HG02623 (cell line): ENCODE results near the gene PATJ.

Source experiments
- ATAC-seq: cut with Tn5 transposase; IDR thresholded peaks from one replicate; pipeline ENCODE4 v1.9.1; 2021; ENCODE audit warnings: moderate library complexity; ENCODE audit not compliant: unreplicated experiment

PATJ gene

DNA sequence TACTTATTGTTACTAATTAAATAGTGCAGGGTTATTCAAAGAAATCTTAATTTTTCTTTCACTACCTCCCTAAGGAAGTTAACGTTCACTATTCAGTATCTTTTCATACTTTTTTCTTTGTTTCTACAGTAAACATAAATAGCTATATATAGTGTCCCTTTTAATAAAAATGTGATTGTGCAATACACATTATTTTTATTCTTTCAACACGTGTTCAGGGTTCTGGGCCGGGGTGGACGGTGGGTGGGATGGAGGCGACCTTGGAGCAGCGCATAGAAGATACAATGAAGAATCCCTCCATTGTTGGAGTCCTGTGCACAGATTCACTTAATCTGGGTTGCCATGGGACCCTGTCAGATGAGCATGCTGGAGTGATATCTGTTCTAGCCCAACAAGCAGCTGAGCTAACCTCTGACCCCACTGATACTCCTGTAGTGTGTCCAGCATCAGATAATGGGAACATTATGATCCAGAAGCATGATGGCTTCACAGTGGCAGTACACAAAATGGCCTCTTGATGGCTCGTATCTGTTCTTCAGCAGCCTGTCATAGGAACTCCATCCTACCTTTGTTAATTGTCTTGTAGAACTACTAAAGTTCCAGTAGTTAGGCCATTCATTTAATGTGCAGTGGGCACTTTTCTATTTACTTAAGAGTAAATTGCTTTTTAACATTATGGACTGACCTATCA lies 296.5 kb downstream of the PATJ start:
- ATAC-seq = no peak

DNA sequence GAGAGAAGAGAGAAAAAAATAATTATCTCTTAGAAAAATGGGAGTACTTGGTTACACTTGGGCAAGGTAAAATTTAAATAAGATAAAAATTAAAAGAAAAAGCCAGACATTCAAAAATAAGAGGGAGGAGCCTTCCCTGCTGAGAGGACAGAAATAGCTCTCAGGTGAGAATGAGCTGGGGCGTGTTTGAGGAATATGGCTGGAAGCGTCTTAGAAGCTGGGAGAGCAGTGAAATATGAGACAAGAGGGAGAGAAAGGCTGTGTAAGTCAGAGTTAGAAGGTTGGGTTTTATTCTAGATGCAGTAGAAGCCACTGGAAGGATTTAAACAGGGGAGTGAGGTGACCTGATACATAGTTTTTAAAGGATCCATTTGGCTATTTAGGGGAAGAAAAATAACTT lies 298.2 kb downstream of the PATJ start:
- ATAC-seq = no peak

DNA sequence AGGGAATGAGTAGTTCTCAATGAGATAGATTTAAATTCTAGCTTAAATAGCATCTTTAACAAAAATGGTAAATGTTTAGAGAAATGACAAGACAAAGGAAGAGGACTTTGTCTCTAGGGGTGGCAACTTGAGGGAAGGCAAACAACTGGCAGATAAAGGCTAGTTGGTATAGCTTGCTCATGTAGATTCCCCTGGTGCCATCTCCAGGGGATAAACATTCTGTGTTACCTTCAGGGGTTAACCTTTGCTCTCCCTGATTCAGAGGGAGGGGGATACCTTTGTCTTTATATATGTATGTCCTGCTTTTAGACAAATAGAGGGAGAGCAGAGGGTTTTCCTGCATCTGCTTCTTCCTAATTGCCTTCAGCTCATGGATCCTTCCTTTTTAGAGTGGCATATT lies 298.7 kb downstream of the PATJ start:
- ATAC-seq = no peak

DNA sequence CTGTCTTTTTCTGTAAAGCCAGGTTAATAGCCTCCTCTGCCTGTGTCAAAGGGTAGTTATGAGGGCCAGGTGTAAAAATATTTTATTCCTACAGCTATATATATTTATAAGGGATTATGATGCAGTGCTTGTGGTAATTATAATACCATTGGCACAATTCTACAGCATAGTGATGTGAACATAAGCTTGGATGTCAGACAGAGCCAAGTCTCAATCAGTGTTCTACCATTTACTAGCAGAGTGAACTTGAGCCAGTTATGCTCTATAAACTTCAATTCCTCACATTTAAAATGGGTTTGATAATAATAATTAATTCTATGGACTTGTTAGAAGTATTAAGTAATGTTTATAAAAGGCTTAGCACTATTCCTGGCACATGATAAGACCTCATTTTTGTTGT lies 300.9 kb downstream of the PATJ start:
- ATAC-seq = no peak

DNA sequence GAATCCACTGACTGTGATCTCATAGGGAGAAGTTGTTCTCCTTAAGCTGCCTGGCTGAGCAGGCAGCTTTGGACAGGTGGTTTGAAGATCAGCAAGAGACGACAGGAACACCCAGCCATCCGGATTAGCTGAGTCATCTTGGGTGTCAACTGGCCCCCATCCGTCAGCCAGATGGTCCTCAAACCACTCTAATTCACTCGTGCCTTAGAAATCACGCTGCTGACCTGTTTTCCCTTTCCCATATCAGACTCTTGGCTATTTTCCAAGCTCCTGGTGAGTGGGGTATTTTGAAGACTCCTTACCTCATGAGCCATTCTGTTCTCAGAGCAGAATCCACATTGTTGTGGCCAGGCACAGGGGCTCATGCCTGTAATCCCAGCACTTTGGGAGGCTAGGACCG lies 303.3 kb downstream of the PATJ start:
- no peak for ATAC-seq

DNA sequence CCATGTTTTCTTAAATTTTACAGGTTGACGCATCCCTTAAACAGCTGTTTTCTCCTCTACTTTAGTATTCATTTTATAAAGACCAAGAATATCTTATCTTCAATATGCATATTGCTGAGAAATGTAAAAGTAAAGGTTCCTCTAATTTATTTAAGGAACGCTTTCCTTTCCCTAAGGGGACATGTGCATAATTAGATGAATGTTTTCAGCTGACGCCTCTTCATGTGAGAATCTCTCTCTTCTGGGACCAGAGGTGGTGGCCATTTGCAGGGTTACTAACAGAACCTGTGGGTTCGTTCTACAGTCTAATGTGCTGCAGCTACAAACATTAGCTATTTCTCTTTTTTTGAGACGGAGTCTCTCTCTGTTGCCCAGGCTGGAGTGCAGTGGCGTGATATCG lies 304.6 kb downstream of the PATJ start:
- no peak for ATAC-seq

DNA sequence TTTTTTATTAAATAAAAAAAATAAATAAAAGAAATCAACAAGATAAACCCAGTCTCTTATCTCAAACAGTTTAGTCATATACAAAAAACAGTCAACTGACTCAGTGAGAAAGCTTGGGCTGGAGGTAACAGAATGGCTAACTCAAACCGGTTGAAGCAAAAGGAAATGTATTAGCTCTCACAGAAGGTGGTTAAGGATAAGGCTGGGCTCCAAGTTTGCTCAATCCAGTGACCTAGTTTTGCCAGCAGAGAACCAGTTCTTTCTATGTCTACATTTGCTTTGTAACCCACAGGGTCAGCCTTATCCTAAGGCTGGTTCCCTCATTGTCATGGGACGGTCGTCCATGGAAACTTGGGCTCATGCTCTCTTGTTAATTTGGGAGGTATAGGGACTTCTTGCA lies 307.9 kb downstream of the PATJ start:
- ATAC-seq = no peak

DNA sequence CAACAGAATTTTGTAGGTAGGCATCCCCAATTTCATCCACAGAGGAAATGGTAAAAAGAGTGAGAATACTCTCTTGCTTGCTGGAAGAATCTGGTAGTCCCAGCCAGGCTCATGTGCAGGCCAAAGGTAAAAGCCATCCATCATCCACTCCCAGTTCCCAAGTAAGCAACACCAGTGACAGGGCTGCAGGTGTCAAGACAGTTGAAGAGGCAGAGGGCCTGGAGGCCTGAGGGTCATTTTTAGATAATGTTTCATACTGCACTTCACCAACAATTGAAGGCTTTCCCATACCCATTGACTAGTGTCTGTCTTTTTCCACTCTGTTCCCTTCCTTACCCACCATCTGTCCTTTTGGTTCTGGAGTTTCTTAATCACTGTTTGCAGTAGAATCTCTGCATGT lies 310.7 kb downstream of the PATJ start:
- ATAC-seq = no peak

DNA sequence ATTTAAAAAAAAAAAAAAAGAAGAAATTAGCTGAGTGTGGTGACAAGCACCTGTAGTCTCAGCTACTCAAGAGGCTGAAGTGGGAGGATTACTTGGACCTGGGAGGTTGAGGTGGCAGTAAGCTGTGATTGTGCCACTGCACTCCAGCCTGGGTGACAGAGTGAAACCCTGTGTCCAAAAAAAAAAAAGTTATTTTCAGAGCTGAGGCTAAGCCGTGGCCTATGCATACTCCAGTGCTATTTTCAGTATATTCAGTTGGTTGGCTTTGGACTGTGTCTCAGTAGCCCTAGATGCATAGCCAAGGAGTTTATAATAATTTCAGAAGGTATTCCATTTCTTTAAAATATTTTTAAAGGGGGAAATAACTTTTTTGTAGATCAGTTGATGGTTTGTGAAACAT lies 311.9 kb downstream of the PATJ start:
- ATAC-seq = no peak

DNA sequence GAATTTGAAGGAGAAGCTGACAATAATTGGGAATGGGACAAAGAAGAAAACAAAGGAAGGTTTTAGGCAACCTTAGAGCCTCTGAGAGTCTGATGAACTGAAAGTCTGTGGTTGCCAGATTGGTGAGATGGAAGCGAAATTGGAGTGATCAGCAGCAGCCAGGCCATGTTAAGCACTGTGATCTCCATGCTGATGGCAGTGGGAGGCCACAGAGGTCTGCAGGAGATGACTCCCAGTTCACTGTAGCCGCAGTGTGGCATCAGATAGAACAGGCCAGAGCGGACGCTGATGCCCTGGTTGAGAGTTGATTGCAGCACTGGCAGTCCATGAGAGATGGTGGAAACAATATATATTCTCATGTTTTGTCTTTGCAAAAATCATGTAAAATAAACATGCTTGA lies 314.9 kb downstream of the PATJ start:
- no peak for ATAC-seq

DNA sequence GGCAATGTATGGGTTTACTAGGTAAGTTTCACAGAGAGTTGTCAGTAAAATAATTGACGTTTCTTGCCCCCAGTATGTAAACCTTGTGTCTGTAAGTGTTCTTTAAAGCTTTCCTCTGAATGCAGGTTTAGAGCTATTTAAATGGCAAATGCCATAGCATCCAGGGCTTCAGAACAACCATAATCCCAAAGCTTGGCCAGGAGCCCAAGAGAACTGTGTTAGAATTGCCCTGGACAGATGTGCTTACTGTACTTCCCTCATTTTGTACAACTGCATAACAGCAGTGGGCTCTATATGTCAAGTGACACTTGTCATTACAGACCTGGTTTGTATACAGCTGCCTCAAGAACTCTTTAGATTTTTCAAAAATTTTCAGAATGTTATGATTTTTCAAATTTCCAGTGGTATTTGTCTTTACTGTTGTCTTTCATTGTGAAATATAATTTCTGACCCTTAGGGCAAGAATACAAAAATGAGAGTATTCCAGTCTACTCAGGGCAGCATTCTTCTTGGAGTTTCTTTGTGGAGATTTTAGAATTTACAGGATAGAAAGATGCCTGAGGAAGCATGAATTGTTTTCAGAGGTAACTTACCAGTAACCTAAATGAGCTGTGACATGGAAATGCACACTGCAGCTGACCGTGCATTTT lies 315.5 kb downstream of the PATJ start:
- no peak for ATAC-seq

DNA sequence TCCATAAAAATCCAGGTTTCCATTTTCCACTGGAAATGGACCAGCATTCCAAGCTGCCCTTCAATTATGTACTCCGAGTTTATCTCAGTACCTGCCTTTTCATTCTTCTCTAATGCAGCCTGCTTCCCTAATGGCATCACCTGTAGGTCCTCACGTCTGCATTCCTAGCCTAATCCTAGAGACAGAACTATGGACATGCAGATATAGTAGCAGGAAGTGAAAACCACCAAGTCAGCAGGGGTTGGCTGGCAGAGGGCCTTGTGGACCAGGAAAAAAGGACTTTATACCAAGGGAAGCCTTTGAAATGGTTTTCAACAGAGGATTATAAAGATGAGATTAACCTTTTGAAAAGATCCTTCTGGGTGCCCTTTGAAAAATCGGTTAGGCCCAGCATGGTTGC lies 316.7 kb downstream of the PATJ start:
- ATAC-seq = no peak

DNA sequence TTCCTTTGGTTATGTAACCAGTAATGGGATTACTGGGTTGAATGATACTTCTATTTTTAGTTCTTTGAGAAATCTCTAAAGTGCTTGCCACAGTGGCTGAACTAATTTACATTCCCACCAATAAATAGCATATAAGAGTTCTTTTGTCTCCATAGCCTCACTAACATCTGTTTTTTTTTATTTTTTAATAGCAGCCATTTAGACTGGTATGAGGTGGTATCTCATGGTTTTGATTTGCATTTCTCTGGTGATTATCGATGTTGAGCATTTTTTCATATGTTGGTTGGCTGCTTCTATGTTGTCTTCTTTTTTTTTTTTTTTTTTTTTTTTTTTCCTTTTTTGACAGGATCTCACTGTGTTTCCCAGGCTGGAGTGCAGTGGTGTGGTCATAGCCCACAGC lies 319.8 kb downstream of the PATJ start:
- no peak for ATAC-seq

DNA sequence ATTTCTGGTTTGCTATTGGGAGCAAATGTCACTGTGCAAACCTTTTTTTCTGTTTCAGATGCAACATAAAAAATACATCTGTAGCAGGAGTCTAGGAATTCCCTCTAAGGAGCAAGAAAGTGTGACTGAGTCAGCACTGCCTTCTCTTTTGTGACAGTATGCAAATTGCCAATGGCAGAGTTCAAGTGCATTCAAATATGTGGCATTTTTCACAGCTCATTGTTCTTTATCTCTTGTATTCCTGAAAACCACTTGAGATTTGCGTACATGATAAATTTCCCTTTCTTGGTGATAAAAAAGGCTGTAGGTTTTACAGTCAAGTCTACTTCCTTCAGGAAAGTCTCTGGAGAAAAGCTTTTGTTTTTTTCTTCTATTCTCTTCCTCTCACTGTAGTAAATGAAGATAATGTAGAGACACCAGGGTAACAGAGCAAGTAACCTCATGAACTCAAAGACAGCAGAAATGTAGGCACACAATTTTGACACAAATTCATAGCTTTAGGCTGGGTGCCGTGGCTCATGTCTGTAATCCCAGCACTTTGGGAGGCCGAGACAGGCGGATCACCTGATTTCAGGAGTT lies 322.6 kb downstream of the PATJ start:
- no peak for ATAC-seq

DNA sequence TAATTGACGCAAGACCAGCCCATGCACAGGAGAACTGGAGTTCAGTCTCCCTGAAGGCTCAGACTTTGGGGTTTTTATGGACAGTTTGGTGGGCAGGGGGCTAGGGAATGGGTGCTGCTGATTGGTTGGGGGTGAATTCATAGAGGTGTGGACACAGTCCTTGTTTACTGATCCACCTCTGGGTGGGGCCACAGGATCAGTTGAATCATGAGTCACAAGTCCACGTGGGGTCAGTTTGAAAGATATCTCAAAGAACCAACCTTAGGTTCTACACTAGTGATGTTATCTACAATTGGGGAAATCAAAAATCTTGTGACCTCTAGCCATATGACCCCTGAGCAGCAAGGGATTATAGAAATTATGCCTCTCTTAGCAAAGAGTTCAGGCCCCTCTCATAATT lies 324.4 kb downstream of the PATJ start:
- no peak for ATAC-seq

DNA sequence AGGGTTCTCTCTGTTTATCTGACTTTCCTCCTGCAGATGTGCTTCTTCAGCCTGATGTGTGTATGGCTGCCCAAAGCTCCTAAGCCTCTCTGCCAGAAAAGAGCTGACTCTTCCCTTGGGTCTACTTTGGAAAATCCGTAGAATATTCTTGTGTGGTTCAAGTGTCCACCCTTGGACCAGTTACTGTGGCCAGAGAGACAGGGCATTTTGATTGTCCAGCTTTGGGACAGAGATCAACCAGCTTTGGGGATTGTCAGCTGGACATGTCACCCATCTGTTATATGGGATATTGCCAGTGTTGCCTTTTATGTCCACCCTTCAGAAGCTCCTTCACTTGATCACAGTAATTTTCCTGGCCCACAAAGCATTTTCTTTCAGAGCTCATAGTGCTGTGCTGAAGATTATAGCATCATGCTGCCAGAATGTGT lies 326.1 kb downstream of the PATJ start:
- no peak for ATAC-seq

DNA sequence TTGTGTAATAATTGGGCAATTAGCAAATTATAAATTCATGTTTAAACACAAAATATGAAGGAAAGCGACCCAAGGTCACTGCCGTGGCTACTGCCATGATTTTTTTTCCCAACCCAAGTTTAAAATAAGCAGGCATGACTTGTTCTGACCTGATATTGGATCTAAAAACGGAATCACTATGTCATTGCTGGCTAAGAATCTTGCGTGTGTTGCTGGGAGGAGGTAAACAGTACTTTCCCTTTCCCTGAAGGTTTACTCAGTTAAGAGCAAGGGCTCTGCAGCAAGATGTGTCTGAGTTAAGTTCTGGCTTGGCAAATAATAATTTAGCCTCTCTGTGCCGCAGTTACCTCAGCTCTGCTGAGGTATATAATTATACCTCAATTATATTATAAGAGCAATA lies 326.7 kb downstream of the PATJ start:
- ATAC-seq = no peak

DNA sequence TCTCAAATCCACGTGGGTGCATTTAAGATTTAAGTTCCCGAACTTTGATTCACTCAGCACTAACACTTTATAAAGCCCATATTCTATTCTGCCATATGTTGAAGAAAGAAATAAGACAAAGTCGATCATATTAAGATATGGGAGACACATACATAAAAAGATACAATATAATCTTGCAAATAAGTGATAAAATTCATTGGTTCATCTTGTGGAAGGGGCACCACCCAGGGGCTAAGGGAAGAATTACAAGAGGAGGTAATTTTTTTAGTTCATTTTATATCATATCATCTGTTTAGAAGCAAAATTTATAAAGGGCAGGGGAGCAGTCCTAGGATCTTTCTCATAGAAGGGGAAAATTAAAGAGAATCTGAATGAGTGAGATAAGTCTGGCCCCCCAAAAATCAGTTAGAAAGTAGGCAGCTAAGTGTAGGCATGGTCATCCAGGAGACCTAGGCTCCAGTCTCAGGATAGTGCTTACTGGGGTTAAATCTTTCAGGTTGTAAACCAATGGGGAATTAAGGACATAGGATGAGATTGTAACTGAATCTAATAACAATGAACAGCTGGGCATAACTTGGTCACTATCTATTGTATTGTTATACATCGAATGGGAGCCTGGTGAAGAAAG lies 328.2 kb downstream of the PATJ start:
- ATAC-seq = no peak

DNA sequence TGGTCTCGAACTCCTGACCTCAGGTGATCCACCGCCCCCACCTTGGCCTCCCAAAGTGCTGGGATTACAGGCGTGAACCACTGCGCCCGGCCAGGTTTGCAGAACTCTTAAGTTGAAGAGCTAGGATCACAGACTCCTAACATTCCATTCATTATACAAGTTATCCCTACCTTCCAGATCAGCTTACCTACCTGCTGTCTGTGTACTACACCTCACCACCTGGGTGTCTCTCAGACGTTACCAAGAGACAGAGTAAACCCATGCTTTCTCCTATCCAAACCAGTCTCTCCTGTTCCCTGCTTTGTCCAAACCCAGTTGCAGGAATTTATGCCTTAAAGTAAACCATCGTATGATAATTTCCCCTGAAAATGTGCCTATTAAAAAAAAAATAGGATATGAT lies 329.4 kb downstream of the PATJ start:
- ATAC-seq = no peak

DNA sequence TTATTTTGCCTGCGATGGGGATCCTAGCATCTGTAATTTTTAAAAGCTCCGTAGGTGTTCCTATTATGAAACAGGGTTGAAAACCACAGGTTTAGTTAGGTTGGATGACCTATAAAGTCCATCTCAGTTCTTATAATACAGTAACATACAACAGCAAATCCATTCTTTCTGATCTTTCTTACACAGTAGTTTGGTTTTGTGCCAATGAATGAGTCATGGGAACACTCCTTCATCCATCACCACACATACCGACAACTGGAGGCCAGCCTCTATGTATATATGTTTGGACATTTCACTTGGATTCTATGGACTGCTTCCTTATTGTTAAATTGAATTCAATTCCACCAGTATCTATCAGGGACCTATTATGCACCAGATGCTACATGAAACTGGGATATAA lies 334.0 kb downstream of the PATJ start:
- no peak for ATAC-seq

DNA sequence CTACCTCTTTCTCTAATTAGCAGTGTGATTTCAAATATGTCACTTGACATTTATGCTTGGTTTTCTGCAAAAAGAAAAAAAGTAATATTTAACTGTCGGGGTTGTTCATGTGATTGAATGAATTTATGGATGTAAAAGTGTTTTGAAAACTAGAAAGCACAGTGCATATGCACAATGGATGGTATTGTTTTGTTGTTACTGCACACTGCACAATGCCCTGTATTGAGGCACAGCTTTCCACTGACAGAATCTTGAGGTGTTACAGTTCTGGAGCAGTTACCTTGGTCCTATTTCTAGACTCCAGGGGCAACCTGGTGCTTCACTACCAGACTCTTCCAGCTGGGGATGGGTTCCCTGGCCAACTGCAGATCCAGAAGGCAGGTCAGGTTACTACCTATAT lies 335.5 kb downstream of the PATJ start:
- ATAC-seq = no peak
